Breast epithelium (tissue), 4 donors: Measurements from ENCODE around the gene ROPN1B. TPM values are rescaled to one million over a fixed set of nuclear protein-coding genes. Genes with fewer than 3 reads are reported as not detected.

Experiments
- DNase-seq, 2 donors: peaks; one replicate each; pipeline ENCODE4 v3.0.0-alpha.2; 2019; ENCODE audit warnings: low spot score in 2 of 2
- H3K27ac ChIP-seq, 2 donors: fragments of 200-600 bp; sonication (generic) in 1 of 2; one replicate each; pipeline ENCODE4 v1.5.1; 2016 to 2019; ENCODE audit warnings: mild to moderate bottlenecking in 1 of 2
- H3K27me3 ChIP-seq, 2 donors: fragments of 200-600 bp; sonication (generic) in 1 of 2; one replicate each; pipeline versions ENCODE4 v1.5.1 to v1.6.0; 2017 to 2019; ENCODE audit warnings: control low read depth in 1 of 2, mild to moderate bottlenecking in 1 of 2
- H3K36me3 ChIP-seq: fragments of 200-600 bp; one replicate; pipeline ENCODE4 v1.5.1; 2019
- H3K4me1 ChIP-seq, 2 donors: fragments of 200-600 bp; sonication (generic); one replicate each; pipeline ENCODE4 v1.5.1; 2016 to 2019; ENCODE audit warnings: control low read depth in 1 of 2
- H3K4me3 ChIP-seq, 3 donors: fragments of 200-600 bp; sonication (generic); 1 replicate in 2 of 3; 2 replicates in 1 of 3; pipeline ENCODE4 v1.5.1; 2016 to 2019; ENCODE audit warnings: mild to moderate bottlenecking in 3 of 3, moderate library complexity in 2 of 3
- H3K9me3 ChIP-seq, 2 donors: fragments of 200-600 bp; sonication (generic) in 1 of 2; one replicate each; pipeline ENCODE4 v1.5.1; 2016 to 2019; ENCODE audit warnings: control low read depth in 1 of 2
- POLR2A ChIP-seq: fragments of 450-650 bp; IDR thresholded peaks from one replicate; pipeline ENCODE4 v1.6.1; 2016; ENCODE audit warnings: antibody characterized with exemption, mild to moderate bottlenecking, moderate library complexity
- POLR2AphosphoS5 ChIP-seq, 3 donors: sonication (generic); formaldehyde crosslinking; IDR thresholded peaks; one replicate each; pipeline ENCODE4 v1.6.1; 2017; ENCODE audit warnings: antibody characterized with exemption in 3 of 3
- intact Hi-C: fragments of 100-400 bp; cut with DNase I; formaldehyde crosslinking; loops from one replicate; pipeline ENCODE4 v1.15.1; 2023; ENCODE audit warnings: low total_unique reads
- total RNA-seq, 3 donors: library from RNA; depleted of rRNA; stranded (reverse); fragments of >200 nt; gene quantifications; one replicate each; pipeline ENCODE4 v1.1.0, GENCODE V29; 2016
- TF ChIP-seq, protein P1 (sequence below), 3 donors: fragments of 450-650 bp; IDR thresholded peaks; one replicate each; pipeline ENCODE4 v1.5.1; 2016 to 2017; ENCODE audit warnings: antibody characterized with exemption in 3 of 3, mild to moderate bottlenecking in 3 of 3, moderate library complexity in 3 of 3

The ROPN1B gene
- total RNA-seq, 3 donors from 2014 or later = 3.3 to 17.7 TPM; not detected in 1

GRCh38 chr3:125957674-125958510 is 11.1 kb upstream of the ROPN1B start:
- intact Hi-C loops = no loop called here
- TF ChIP-seq POLR2A (no peak), POLR2AphosphoS5 (IDR thresholded peaks at IDR 0.05) (no peak)
- TF ChIP-seq, protein P1, sequence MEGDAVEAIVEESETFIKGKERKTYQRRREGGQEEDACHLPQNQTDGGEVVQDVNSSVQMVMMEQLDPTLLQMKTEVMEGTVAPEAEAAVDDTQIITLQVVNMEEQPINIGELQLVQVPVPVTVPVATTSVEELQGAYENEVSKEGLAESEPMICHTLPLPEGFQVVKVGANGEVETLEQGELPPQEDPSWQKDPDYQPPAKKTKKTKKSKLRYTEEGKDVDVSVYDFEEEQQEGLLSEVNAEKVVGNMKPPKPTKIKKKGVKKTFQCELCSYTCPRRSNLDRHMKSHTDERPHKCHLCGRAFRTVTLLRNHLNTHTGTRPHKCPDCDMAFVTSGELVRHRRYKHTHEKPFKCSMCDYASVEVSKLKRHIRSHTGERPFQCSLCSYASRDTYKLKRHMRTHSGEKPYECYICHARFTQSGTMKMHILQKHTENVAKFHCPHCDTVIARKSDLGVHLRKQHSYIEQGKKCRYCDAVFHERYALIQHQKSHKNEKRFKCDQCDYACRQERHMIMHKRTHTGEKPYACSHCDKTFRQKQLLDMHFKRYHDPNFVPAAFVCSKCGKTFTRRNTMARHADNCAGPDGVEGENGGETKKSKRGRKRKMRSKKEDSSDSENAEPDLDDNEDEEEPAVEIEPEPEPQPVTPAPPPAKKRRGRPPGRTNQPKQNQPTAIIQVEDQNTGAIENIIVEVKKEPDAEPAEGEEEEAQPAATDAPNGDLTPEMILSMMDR (IDR thresholded peaks at IDR 0.05) = no peak
- Histone ChIP-seq H3K4me3 (peak overlapping the region in 2 of 3 donors; percentile 39 to 63), H3K4me1 (no peaks in the 10 kb centered on the region), H3K27me3 (peaks cover 0 to 3% of the 10 kb centered on the region in 2 donors), H3K9me3 (no peaks in the 10 kb centered on the region), H3K36me3 (no peaks in the 10 kb centered on the region), H3K27ac (no peak overlapping the region)
- no peak for DNase-seq

GRCh38 chr3:125958511-125959316 is 10.3 kb upstream of the ROPN1B start:
- Histone ChIP-seq H3K27me3 (peaks cover 0 to 3% of the 10 kb centered on the region in 2 donors), H3K27ac (no peak overlapping the region), H3K9me3 (no peaks in the 10 kb centered on the region), H3K36me3 (no peaks in the 10 kb centered on the region), H3K4me3 (peak overlapping the region in 2 of 3 donors; percentile 39 to 63), H3K4me1 (no peaks in the 10 kb centered on the region)
- DNase-seq = no peak
- intact Hi-C loops = no loop called here
- no peak for TF ChIP-seq POLR2A
- TF ChIP-seq POLR2AphosphoS5 (IDR thresholded peaks at IDR 0.05) = no peak
- TF ChIP-seq, protein P1 (IDR thresholded peaks at IDR 0.05) = no peak

DNA sequence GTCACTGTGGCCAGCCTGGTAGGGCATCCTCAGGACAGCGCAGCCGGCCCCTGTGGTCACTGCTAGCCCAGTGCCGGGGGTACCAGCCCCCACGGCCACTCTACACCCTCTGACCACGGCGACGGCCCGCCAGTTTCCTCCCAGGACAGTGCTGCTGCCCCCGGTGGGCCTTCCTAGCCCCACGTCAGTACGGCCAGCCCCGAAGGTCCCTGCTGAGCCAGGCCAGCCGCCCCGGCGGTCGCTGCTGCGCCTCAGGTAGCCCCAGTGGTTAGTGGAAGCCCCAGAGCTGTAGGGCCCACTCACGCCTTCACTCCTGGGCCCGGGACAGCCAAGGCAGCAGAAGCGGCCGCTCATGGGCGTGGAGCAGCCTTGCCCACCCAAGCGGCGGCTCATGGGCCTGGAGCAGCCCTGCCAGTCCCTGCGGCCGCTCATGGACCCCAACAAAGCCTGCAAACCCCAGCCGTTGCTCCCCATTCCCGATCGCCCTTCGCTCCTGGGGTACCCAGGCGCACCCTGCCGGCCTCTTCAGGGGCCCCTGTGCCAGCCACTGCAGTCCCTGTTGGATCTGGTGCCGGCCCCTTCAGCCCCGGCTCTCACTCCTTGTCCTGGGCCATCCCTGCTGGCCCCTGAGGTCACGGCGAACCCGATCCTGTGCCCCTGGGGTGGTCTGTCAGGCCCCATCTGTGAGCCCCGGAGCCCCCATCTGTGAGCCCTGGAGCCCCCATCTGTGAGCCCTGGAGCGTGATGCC is 9.5 kb upstream of the ROPN1B start:
- Histone ChIP-seq H3K27me3 (peaks cover 0 to 3% of the 10 kb centered on the region in 2 donors), H3K4me1 (no peaks in the 10 kb centered on the region)

DNA sequence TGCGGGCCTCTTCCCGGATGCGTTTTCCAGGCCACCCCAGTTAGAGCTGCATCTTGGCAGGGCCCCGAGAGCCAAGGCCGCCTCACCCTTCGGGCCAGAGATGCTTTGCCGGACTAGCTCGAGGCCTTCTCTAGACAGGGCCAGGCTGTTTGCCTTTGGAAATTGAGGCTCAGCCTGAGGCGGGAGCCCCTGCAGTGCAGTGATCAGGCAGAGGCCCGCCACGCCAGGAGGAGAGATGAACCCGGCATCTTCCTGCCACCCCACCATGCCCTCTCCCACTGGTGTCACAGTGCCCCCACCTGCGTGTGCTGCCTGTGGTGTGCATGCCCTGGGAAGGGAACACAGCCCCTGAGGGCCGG is 8.9 kb upstream of the ROPN1B start:
- no peak for DNase-seq
- H3K4me1 ChIP-seq = no peaks in the 10 kb centered on the region
- peaks cover 0 to 3% of the 10 kb centered on the region in 2 donors for H3K27me3 ChIP-seq
- no peak overlapping the region for H3K4me3 ChIP-seq
- intact Hi-C loops = no loop called here
- peaks cover 0 to 4% of the 10 kb centered on the region in 2 donors for H3K9me3 ChIP-seq
- H3K27ac ChIP-seq = no peak overlapping the region
- TF ChIP-seq POLR2AphosphoS5 (IDR thresholded peaks at IDR 0.05) (no peak), POLR2A (no peak)
- TF ChIP-seq, protein P1 (IDR thresholded peaks at IDR 0.05) = no peak
- no peaks in the 10 kb centered on the region for H3K36me3 ChIP-seq

More for the DNA sequence above, 9.5 kb upstream of the ROPN1B start:
- H3K27ac ChIP-seq = no peak overlapping the region
- TF ChIP-seq, protein P1 (IDR thresholded peaks at IDR 0.05) = no peak
- TF ChIP-seq POLR2A (no peak), POLR2AphosphoS5 (IDR thresholded peaks at IDR 0.05) (no peak)
- no peak overlapping the region for H3K4me3 ChIP-seq
- no peaks in the 10 kb centered on the region for H3K36me3 ChIP-seq
- H3K9me3 ChIP-seq = peaks cover 0 to 4% of the 10 kb centered on the region in 2 donors
- intact Hi-C loops = no loop called here
- DNase-seq = no peak
